ENCODE data around the gene AP3B2.

GRCh38 chr15:82748315-82748714 lies 38.6 kb upstream of the AP3B2 start:
- TF ChIP-seq TCF7L2 (IDR thresholded peaks at IDR 0.05; ENCODE audit: borderline replicate concordance, extremely low read depth, insufficient read depth, insufficient read length) (no peak), POLR2AphosphoS5 (IDR thresholded peaks at IDR 0.05; ENCODE audit: low read depth, low read length) (no peak), MAX (IDR thresholded peaks at IDR 0.05) (no peak), CTCF (IDR thresholded peaks at IDR 0.05 in 2 of 3, conservative IDR thresholded peaks at IDR 0.05 in 1 of 3; ENCODE audit: borderline replicate concordance in 1 of 3, insufficient read depth in 1 of 3, low read depth in 2 of 3, low read length in 2 of 3) (no peak), POLR2A (IDR thresholded peaks at IDR 0.05; ENCODE audit: borderline replicate concordance, extremely low read depth, insufficient read depth, insufficient read length) (no peak), RAD21 (IDR thresholded peaks at IDR 0.05; ENCODE audit: low read depth) (no peak), YY1 (IDR thresholded peaks at IDR 0.05; ENCODE audit: extremely low read depth, insufficient replicate concordance, low read depth, low read length) (no peak), SRF (IDR thresholded peaks at IDR 0.05; ENCODE audit: low read depth) (no peak), EGR1 (IDR thresholded peaks at IDR 0.05; ENCODE audit: low read depth) (no peak), SIN3A (IDR thresholded peaks at IDR 0.05; ENCODE audit: low read depth) (no peak), SP1 (IDR thresholded peaks at IDR 0.05; ENCODE audit: low read depth) (no peak), ZFX (IDR thresholded peaks at IDR 0.05) (no peak), ZNF274 (IDR thresholded peaks at IDR 0.05; ENCODE audit: low read depth, low read length) (no peak), REST (IDR thresholded peaks at IDR 0.05; ENCODE audit: low read depth) (no peak)

Measured in HCT116 (cell line).